OCI-LY1 (cell line): ENCODE results near the gene CDH13.

Experiments
- CTCF ChIP-seq: fragments of 200-600 bp; sonication (generic), shearing (Covaris generic); IDR thresholded peaks from 2 replicates; pipeline ENCODE4 v1.5.1; 2017; ENCODE audit warnings: mild to moderate bottlenecking, antibody characterized with exemption, low read length, moderate library complexity, mixed read lengths
- EZH2 ChIP-seq: fragments of 200-600 bp; sonication (generic), shearing (Covaris generic); IDR thresholded peaks from 2 replicates; pipeline ENCODE4 v1.8.0; 2017; ENCODE audit warnings: borderline replicate concordance, mixed run types, mild to moderate bottlenecking, antibody characterized with exemption, low read length, moderate library complexity, mixed read lengths

- no peak for TF ChIP-seq CTCF
- TF ChIP-seq EZH2, result no peak
These were observed 509.6 kb downstream of the CDH13 start for GRCh38 chr16:83136419-83136818.
